Motor neuron (in vitro differentiated cells): ENCODE results near the gene PARN. TPM values are rescaled to one million over a fixed set of nuclear protein-coding genes. Genes with fewer than 3 reads are reported as not detected.

ENCODE experiments used
- ATAC-seq, 8 experiments: fragments of 200-7000 bp; cut with Tn5 transposase; replicated peaks in 6 of 8; 2 replicates each; pipeline ENCODE4 v1.8.0; 2021; ENCODE audit warnings: mild to moderate bottlenecking in 8 of 8, moderate library complexity in 8 of 8
- H3K27ac ChIP-seq, 2 donors: fragments of 250-450 bp; sonication (Bioruptor Pico); 2 replicates each; pipeline ENCODE4 v1.9.0; 2021; ENCODE audit warnings: antibody characterized with exemption in 2 of 2, mild to moderate bottlenecking in 2 of 2, moderate library complexity in 1 of 2
- H3K4me1 ChIP-seq, 2 donors: fragments of 250-450 bp; sonication (Bioruptor Pico); replicated peaks in 1 of 2; 2 replicates each; pipeline ENCODE4 v1.6.1; 2021; ENCODE audit warnings: antibody characterized with exemption in 2 of 2, mild to moderate bottlenecking in 2 of 2, moderate library complexity in 1 of 2
- H3K4me3 ChIP-seq, 5 donors: fragments of 250-450 bp; sonication (Bioruptor Pico); 2 replicates each; pipeline ENCODE4 v1.9.0; 2021; ENCODE audit warnings: antibody characterized with exemption in 5 of 5, mild to moderate bottlenecking in 5 of 5, moderate library complexity in 4 of 5
- WGBS, 10 experiments: fragments of 450-650 bp; shearing (Covaris generic); methylation state at CpG; one replicate each; pipeline ENCODE4 v1.0.0; 2022; 5-methylcytosine and 5-hydroxymethylcytosine counted together
- in situ Hi-C, 9 experiments: fragments of 400-800 bp; cut with MboI; loops; one replicate each; pipeline ENCODE4 v1.15.0; 2021; ENCODE audit warnings: low sequenced_read_pairs in 9 of 9, low pct_unique_long_range_greater_than_20kb in 2 of 9; ENCODE audit not compliant: unreplicated experiment in 9 of 9
- total RNA-seq, 8 experiments: library from RNA; unstranded; fragments of 300-600 nt; gene quantifications; 2 replicates each; pipeline versions ENCODE4 v1.2.3 to v1.2.4, GENCODE V29; 2022

Gene PARN
- total RNA-seq, 8 experiments from 2014 or later: 16.0 to 60.6 (median 27.5) TPM

GRCh38 chr16:14628806-14629611 lies 1.1 kb downstream of the PARN start:
- H3K27ac ChIP-seq: peak overlapping the region; percentile 82 to 94
- ATAC-seq: no peak
- in situ Hi-C loops: no loop called here
- peak overlapping the region; percentile 71 to 93 (median 86) for H3K4me3 ChIP-seq
- peaks cover 4 to 9% of the 10 kb centered on the region in 2 donors for H3K4me1 ChIP-seq
- WGBS, 10 experiments: 16 to 90% (median 47%) methylated on average over 2 to 11 of the region's 12 CpGs

DNA sequence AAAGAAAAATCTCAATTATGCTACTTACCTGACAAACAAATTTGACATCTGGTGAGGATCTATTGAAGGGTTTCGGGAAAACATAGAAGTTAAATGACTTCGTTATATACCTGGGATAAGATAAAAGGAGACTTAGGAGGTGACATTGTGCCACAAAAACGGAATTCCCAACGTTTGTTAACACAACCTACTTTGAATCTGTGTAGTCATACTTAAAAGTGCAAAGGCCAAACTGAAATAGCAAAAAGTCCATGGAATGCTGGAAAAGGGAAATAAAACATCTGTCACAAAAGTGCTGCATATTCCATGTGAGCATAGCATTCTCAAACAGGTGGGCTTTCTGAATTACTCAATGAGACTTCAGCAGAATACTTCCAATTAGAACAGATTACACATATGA lies 3.0 kb downstream of the PARN start:
- Histone ChIP-seq H3K4me3 (no peak overlapping the region), H3K27ac (no peak overlapping the region), H3K4me1 (peaks cover 4 to 8% of the 10 kb centered on the region in 2 donors)
- WGBS, 10 experiments: 80 to 100% (median 95%) methylated on average over 2 to 4 of the region's 4 CpGs
- in situ Hi-C loops: no loop called here
- ATAC-seq: no peak

DNA sequence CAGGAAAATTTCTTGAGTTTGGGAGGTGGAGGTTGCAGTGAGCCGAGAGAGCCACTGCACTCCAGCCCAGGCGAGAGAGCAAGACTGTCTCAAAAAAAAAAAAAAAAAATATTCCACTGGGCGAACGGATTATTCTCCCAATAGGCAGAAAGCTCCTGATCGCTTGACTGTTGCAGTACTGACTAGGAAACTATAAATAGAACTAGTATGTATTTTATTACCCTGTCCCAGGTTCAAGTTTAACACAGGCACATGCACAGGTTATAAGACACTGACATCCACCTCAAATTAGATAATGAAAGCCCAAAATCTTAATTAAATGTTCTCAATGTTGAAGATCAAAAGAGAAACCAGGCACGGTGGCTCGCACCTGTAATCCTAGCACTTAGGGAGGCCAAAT lies 11.5 kb downstream of the PARN start:
- Histone ChIP-seq H3K4me3 (no peak overlapping the region), H3K27ac (no peak overlapping the region), H3K4me1 (no peaks in the 10 kb centered on the region)
- in situ Hi-C loops: no loop called here
- ATAC-seq: no peak
- 87 to 100% (median 97%) methylated on average over 1 to 6 of the region's 7 CpGs; no CpG with 5 or more reads in 2 of the 10 experiments for WGBS, 10 experiments

DNA sequence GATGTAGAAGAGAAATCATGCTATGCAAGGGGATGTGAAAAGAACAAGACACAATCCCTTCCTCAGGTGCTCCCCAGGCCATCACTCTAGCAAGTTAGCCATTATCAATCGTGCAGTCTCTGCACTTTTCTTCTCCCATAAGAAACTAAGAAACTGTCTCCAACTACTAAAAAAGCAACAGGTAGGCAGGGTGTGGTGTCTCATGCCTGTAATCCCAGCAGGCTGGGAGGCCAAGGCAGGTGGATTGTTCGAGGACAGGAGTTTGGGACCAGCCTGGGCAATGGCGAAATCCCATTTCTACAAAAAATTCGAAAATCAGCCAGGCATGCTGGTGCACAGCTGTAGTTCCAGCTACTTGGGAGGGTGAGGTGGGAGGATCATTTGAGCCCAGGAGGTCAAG lies 13.8 kb downstream of the PARN start:
- 43 to 100% (median 93%) methylated on average over 1 to 3 of the region's 4 CpGs; no CpG with 5 or more reads in 1 of the 10 experiments for WGBS, 10 experiments
- Histone ChIP-seq H3K4me3 (no peak overlapping the region), H3K27ac (no peak overlapping the region), H3K4me1 (no peaks in the 10 kb centered on the region)
- no peak for ATAC-seq
- in situ Hi-C loops: no loop called here

GRCh38 chr16:14613991-14614390 lies 16.1 kb downstream of the PARN start:
- WGBS, 10 experiments: 80 to 100% (median 95%) methylated on average over 2 to 4 of the region's 4 CpGs; no CpG with 5 or more reads in 1 of the 10 experiments
- Histone ChIP-seq H3K27ac (no peak overlapping the region), H3K4me3 (no peak overlapping the region), H3K4me1 (peaks cover 0 to 5% of the 10 kb centered on the region in 2 donors)
- no peak for ATAC-seq
- in situ Hi-C loops: no loop called here

- in situ Hi-C loops: no loop called here
- Histone ChIP-seq H3K4me1 (peaks cover 0 to 8% of the 10 kb centered on the region in 2 donors), H3K4me3 (no peak overlapping the region), H3K27ac (no peak overlapping the region)
- 93 to 100% (median 97%) methylated on average over 2 to 14 of the region's 14 CpGs; no CpG with 5 or more reads in 4 of the 10 experiments for WGBS, 10 experiments
- no peak for ATAC-seq
These were observed 18.4 kb downstream of the PARN start for GRCh38 chr16:14611660-14612059.

- Histone ChIP-seq H3K27ac (no peak overlapping the region), H3K4me3 (no peak overlapping the region), H3K4me1 (peaks cover 0 to 8% of the 10 kb centered on the region in 2 donors)
- in situ Hi-C loops: no loop called here
- WGBS, 10 experiments: 70 to 100% (median 83%) methylated on average over 2 to 6 of the region's 6 CpGs; no CpG with 5 or more reads in 3 of the 10 experiments
- peak in 2 of 8 experiments; percentile 26 to 37 for ATAC-seq
These were observed 20.3 kb downstream of the PARN start for GRCh38 chr16:14609716-14610115.

DNA sequence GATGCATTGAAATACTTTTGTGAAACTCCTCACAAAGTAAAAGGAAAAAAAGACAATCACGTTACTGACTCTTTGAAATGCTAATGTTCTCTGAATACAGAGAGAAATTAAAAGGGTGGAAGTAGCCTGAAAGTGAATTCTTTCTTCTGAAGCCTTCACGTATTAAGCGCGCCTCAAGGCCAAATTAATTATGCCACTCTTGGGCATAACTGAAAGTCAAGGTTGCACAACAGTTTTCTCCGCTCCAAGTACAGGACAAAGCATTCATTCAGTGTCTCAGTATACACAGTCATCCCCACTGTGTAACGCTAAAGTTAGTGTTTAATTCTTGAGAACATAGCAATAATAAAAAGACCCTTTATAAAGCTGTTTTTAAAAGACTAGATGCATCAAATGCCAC lies 21.5 kb downstream of the PARN start:
- ATAC-seq: peak in 5 of 8 experiments; percentile 21 to 53 (median 40)
- in situ Hi-C loops: no loop called here
- no peak overlapping the region for H3K27ac ChIP-seq
- WGBS, 10 experiments: 11 to 97% (median 55%) methylated on average over 3 to 6 of the region's 6 CpGs
- peaks cover 0 to 8% of the 10 kb centered on the region in 2 donors for H3K4me1 ChIP-seq
- no peak overlapping the region for H3K4me3 ChIP-seq

DNA sequence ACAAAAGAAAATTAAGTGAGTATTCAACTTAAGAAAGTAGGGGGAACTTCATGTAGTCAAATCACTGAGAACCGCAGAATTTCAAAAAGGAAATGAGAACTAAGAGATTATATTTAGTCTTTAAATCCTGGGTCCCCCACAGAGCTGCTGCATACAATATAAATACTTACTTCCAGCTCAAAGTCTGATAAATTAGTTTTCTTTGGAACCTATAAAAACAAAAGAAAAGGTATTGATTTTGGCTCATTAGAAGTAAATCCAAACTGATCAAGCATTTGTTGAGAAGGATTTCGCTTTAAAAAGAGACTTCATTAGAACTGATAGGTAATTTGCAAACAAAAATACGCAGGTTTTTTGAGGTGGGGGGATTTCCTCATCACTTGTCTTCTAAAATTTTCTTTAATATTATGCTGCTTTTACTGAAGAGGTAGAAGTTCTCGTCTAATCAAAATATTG lies 21.9 kb downstream of the PARN start:
- no peak for ATAC-seq
- Histone ChIP-seq H3K27ac (no peak overlapping the region), H3K4me1 (peaks cover 0 to 8% of the 10 kb centered on the region in 2 donors), H3K4me3 (no peak overlapping the region)
- in situ Hi-C loops: no loop called here
- WGBS, 10 experiments: 73 to 100% (median 85%) methylated on average over 1 to 4 of the region's 4 CpGs

DNA sequence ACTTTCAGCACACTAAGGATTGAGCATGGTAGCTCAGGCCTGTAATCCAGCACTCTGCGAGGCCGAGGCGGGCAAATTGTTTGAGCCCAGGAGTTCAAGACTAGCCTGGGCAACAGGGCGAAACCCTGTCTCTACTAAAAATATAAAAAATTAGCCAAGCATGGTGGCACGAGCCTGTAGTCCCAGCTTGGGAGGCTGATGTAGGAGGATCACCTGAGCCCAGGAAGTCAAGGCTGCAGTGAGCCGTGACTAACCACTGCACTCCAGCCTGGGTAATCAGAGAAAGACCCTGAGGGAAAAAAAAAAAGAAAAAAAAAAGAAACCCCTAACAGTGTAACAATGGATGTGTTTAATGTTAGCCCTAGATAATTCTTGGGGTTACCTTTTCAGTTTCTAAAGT lies 24.0 kb downstream of the PARN start:
- no peak for ATAC-seq
- in situ Hi-C loops: no loop called here
- 87 to 100% (median 97%) methylated on average over 1 to 6 of the region's 6 CpGs for WGBS, 10 experiments
- no peak overlapping the region for H3K27ac ChIP-seq
- no peak overlapping the region for H3K4me3 ChIP-seq
- H3K4me1 ChIP-seq: peaks cover 0 to 8% of the 10 kb centered on the region in 2 donors

DNA sequence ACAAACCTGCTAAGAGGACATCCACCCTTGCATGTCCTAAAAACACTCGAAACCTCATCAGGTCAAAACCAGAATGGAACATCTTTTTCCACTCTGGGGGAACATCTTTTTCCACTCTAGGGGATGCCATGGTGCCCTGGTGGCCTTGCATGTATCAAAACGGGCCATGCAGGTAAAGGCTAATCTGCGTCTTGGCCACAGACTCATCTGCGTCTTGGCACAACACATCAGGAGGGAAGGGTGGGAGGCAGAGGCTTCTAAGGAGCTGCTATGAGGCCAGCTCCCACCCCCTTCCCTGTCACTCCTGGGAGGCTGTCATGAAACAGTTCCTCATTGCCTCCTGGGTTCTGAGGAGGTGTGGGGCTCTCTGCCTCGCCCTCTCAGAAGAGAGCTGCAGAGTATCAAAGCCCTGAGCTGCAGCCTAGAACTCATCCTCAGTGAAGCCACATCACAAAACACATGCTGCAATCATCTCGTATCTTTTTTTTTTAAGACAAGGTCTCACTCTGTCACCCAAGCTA lies 27.6 kb downstream of the PARN start:
- no peaks in the 10 kb centered on the region for H3K4me1 ChIP-seq
- no peak overlapping the region for H3K4me3 ChIP-seq
- ATAC-seq: no peak
- in situ Hi-C loops: no loop called here
- no peak overlapping the region for H3K27ac ChIP-seq
- 80 to 100% (median 100%) methylated on average over 1 to 2 of the region's 6 CpGs; no CpG with 5 or more reads in 4 of the 10 experiments for WGBS, 10 experiments

DNA sequence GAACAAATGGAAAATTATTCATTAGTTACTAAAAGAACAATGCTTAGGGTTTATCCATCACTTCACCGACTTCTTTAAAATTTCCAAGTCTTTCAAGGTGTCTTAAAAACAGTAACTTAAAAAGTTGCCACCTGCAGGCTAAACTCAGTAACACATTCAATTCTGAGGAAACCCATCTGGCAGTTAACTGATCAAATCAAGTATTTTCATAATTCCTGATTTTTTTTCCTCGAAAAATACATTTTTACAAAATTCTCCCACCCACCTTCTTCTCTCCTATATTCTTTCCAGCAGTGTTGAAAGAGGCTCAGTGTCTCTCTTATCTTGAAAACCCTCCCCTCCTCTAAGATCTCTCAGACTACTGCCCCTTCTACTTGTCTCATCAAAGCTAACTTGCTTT lies 29.9 kb downstream of the PARN start:
- H3K4me1 ChIP-seq: no peaks in the 10 kb centered on the region
- ATAC-seq: no peak
- 9 to 91% (median 57%) methylated on average over 1 to 2 of the region's 2 CpGs for WGBS, 10 experiments
- in situ Hi-C loops: no loop called here
- no peak overlapping the region for H3K27ac ChIP-seq
- H3K4me3 ChIP-seq: no peak overlapping the region

DNA sequence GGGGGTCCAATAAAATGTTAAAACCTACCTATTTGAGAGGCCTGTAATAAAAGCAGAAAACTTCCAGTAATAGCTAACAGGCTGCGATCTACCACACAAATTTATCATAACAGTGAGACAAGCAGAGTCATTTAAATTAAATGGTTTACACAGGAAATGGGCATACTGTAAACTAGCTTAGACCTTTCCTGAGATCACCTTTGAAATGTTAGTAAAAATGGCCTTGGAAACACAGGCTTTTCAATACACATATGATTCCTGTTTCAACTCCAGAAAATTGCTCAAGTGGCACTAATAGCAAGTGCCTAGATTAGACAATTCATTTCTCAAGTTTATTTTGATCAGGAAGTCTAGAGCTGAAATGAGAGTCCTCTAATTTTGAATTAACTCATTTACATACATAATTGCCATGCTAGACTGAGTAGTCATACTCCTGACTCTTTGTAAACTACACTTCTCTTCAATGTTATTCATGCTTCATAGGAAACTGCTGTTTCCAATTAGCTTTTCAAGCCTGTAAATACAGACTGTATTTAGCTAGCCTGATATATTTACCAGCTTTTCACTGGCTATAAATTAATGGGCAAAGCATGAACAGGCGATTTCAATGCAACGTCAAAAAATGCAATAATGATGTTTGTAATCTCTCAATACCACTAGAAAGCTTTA lies 43.3 kb downstream of the PARN start:
- WGBS, 10 experiments: 6 to 100% (median 87%) methylated on average over 1 to 3 of the region's 3 CpGs
- H3K27ac ChIP-seq: no peak overlapping the region

More for the DNA sequence above, 43.3 kb downstream of the PARN start:
- ATAC-seq: peak in 3 of 8 experiments; percentile 38 to 82 (median 74)
- no peaks in the 10 kb centered on the region for H3K4me1 ChIP-seq
- in situ Hi-C loops: no loop called here
- H3K4me3 ChIP-seq: no peak overlapping the region
